Measurements from ENCODE around the gene GPX3. TPM values are rescaled to one million over a fixed set of nuclear protein-coding genes. Genes with fewer than 3 reads are reported as not detected.

GPX3 gene
- total RNA-seq, 1 donor from 2014 or later = 10.9 TPM

GRCh38 chr5:151025250-151025606 lies 4.8 kb downstream of the GPX3 start:
- DNase-seq (ENCODE audit: low read depth) = no peak
- no peak for TF ChIP-seq CTCF (conservative IDR thresholded peaks at IDR 0.05; ENCODE audit: low read depth, low read length)

GRCh38 chr5:151026088-151026487 lies 5.7 kb downstream of the GPX3 start:
- H3K4me3 ChIP-seq (ENCODE audit: low read depth, low read length) = no peak overlapping the region
- no peak for DNase-seq (ENCODE audit: low read depth)
- no peak for TF ChIP-seq CTCF (conservative IDR thresholded peaks at IDR 0.05; ENCODE audit: low read depth, low read length)

More at GRCh38 chr5:151025250-151025606, 4.8 kb downstream of the GPX3 start:
- H3K4me3 ChIP-seq (ENCODE audit: low read depth, low read length) = no peak overlapping the region

GRCh38 chr5:151026679-151027078 lies 6.3 kb downstream of the GPX3 start:
- no peak for TF ChIP-seq CTCF (conservative IDR thresholded peaks at IDR 0.05; ENCODE audit: low read depth, low read length)
- DNase-seq (ENCODE audit: low read depth) = no peak
- no peak overlapping the region for H3K4me3 ChIP-seq (ENCODE audit: low read depth, low read length)

GRCh38 chr5:151027961-151028479 lies 7.6 kb downstream of the GPX3 start:
- DNase-seq (ENCODE audit: low read depth) = no peak
- no peak for TF ChIP-seq CTCF (conservative IDR thresholded peaks at IDR 0.05; ENCODE audit: low read depth, low read length)
- H3K4me3 ChIP-seq (ENCODE audit: low read depth, low read length) = no peak overlapping the region

GRCh38 chr5:151028717-151029116 lies 8.3 kb downstream of the GPX3 start:
- no peak overlapping the region for H3K4me3 ChIP-seq (ENCODE audit: low read depth, low read length)
- TF ChIP-seq CTCF (conservative IDR thresholded peaks at IDR 0.05; ENCODE audit: low read depth, low read length) = no peak
- no peak for DNase-seq (ENCODE audit: low read depth)

GRCh38 chr5:151029179-151030055 lies 9.0 kb downstream of the GPX3 start:
- no peak for DNase-seq (ENCODE audit: low read depth)
- no peak for TF ChIP-seq CTCF (conservative IDR thresholded peaks at IDR 0.05; ENCODE audit: low read depth, low read length)

GRCh38 chr5:151030056-151030336 lies 9.6 kb downstream of the GPX3 start:
- no peak for DNase-seq (ENCODE audit: low read depth)
- no peak for TF ChIP-seq CTCF (conservative IDR thresholded peaks at IDR 0.05; ENCODE audit: low read depth, low read length)
- H3K4me3 ChIP-seq (ENCODE audit: low read depth, low read length) = no peak overlapping the region

More at GRCh38 chr5:151029179-151030055, 9.0 kb downstream of the GPX3 start:
- no peak overlapping the region for H3K4me3 ChIP-seq (ENCODE audit: low read depth, low read length)

Data from epithelial cell of proximal tubule (primary cell).